ENCODE data around the gene PTGDR. TPM values are rescaled to one million over a fixed set of nuclear protein-coding genes. Genes with fewer than 3 reads are reported as not detected.

PTGDR gene, protein sequence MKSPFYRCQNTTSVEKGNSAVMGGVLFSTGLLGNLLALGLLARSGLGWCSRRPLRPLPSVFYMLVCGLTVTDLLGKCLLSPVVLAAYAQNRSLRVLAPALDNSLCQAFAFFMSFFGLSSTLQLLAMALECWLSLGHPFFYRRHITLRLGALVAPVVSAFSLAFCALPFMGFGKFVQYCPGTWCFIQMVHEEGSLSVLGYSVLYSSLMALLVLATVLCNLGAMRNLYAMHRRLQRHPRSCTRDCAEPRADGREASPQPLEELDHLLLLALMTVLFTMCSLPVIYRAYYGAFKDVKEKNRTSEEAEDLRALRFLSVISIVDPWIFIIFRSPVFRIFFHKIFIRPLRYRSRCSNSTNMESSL
- total RNA-seq: under 1 TPM in 3 of 4 donors, not detected in 1; 0.28 to 0.71 (median 0.66) TPM
- polyA plus RNA-seq: 1 to 10 TPM; 1.2 to 8.2 (median 3.0) TPM

DNA sequence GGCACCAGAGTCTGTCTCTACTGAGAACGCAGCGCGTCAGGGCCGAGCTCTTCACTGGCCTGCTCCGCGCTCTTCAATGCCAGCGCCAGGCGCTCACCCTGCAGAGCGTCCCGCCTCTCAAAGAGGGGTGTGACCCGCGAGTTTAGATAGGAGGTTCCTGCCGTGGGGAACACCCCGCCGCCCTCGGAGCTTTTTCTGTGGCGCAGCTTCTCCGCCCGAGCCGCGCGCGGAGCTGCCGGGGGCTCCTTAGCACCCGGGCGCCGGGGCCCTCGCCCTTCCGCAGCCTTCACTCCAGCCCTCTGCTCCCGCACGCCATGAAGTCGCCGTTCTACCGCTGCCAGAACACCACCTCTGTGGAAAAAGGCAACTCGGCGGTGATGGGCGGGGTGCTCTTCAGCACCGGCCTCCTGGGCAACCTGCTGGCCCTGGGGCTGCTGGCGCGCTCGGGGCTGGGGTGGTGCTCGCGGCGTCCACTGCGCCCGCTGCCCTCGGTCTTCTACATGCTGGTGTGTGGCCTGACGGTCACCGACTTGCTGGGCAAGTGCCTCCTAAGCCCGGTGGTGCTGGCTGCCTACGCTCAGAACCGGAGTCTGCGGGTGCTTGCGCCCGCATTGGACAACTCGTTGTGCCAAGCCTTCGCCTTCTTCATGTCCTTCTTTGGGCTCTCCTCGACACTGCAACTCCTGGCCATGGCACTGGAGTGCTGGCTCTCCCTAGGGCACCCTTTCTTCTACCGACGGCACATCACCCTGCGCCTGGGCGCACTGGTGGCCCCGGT lies at the start of gene PTGDR:
PTGDR (plus strand) TSS at position 198 of the 778 bp plus-strand sequence; CDS start at position 315, 117 bp downstream.
- intact Hi-C loops (cut with DNase I): no loop called here
- DNase-seq: no peak

DNA sequence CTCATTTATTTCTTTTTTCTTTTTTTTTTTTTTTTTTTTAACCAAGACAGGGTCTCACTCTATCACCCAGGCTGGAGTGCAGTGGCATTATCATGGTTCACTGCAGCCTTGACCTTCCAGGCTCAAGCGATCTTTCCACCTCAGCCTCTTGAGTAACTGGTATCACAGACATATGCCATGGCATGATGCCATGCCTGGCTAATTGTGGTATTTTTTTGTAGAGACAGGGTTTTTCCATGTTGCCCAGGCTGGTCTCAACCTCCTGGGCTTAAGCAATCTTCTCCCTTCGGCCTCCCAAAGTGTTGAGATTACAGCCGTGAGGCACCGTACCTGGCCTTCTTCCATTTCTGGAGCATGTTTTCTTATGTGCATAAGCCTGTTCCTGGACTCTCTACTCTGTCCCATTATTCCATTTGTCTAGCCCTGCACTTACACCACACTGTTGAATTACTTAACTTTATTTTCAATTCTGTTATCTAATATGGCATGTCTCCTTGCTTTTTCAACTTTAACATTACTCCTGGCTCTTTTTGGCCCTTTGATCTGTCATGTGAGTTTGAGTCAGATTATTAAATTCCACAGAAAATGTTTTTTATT lies 47.9 kb upstream of the PTGDR start:
- TF ChIP-seq POLR2AphosphoS5 (IDR thresholded peaks at IDR 0.05): no peak
- no peaks in the 10 kb centered on the region for H3K36me3 ChIP-seq
- WGBS, 2 donors: 93 to 96% methylated on average over 4 of the region's 4 CpGs
- intact Hi-C loops (cut with DNase I): no loop called here
- H3K4me1 ChIP-seq: no peaks in the 10 kb centered on the region
- no peaks in the 10 kb centered on the region for H3K27me3 ChIP-seq
- DNase-seq: no peak
- H3K27ac ChIP-seq: no peak overlapping the region
- H3K4me3 ChIP-seq: no peak overlapping the region
- no peaks in the 10 kb centered on the region for H3K9me3 ChIP-seq

More for the DNA sequence above, at the start of gene PTGDR:
- Histone ChIP-seq H3K4me3 (peak within 1 kb of the TSS; percentile 16 to 43 (median 34)), H3K36me3 (no peaks in the 10 kb centered on the region), H3K4me1 (peaks cover 0 to 24% (median 18%) of the 10 kb centered on the region in 4 donors), H3K27ac (peak within 1 kb of the TSS in 2 of 4 donors; percentile 5 to 20), H3K9me3 (no peaks in the 10 kb centered on the region), H3K27me3 (peaks cover 8 to 33% (median 22%) of the 10 kb centered on the region in 3 donors)
- 1 to 2% methylated on average over 63 of the region's 63 CpGs for WGBS, 2 donors
- TF ChIP-seq CTCF (IDR thresholded peaks at IDR 0.05): no peak
- TF ChIP-seq POLR2AphosphoS5 (IDR thresholded peaks at IDR 0.05): no peak
- TF ChIP-seq POLR2A (IDR thresholded peaks at IDR 0.05): no peak
- no peak for TF ChIP-seq EP300 (IDR thresholded peaks at IDR 0.05)

GRCh38 chr14:52220924-52221811 lies 46.3 kb upstream of the PTGDR start:
- Histone ChIP-seq H3K4me1 (no peaks in the 10 kb centered on the region), H3K27me3 (no peaks in the 10 kb centered on the region), H3K9me3 (no peaks in the 10 kb centered on the region), H3K4me3 (peak overlapping the region in 3 of 4 donors; percentile 3 to 15 (median 15)), H3K27ac (no peak overlapping the region), H3K36me3 (no peaks in the 10 kb centered on the region)
- no peak for TF ChIP-seq EP300 (IDR thresholded peaks at IDR 0.05)
- 31 to 49% methylated on average over 7 of the region's 7 CpGs for WGBS, 2 donors
- intact Hi-C loops (cut with DNase I): no loop called here
- DNase-seq: no peak

DNA sequence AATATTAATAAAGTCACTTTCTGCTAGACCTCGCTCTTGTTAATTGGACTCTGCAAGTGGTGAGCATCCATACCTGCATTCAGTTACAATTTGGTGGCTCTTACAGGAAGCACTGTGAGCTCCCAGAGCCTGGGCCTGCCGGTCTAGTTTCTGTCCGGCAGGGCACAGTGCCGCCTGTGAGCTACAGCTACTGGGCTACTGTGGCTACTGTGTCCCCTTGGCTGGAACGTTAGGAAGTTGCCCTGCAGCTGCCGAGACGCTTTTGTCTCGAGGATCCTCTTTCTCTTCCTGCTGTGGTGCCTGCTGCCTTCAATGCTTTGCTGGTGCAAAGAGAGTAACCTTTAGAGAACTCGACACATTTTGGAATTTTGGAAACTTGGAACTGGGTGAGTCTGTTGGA lies 44.6 kb upstream of the PTGDR start:
- H3K4me1 ChIP-seq: no peaks in the 10 kb centered on the region
- H3K36me3 ChIP-seq: no peaks in the 10 kb centered on the region
- TF ChIP-seq POLR2AphosphoS5 (IDR thresholded peaks at IDR 0.05) (no peak), POLR2A (IDR thresholded peaks at IDR 0.05) (no peak), EP300 (IDR thresholded peaks at IDR 0.05) (no peak), CTCF (IDR thresholded peaks at IDR 0.05) (no peak)
- DNase-seq: no peak
- WGBS, 2 donors: 78 to 89% methylated on average over 9 of the region's 9 CpGs
- no peaks in the 10 kb centered on the region for H3K27me3 ChIP-seq
- no peak overlapping the region for H3K4me3 ChIP-seq
- H3K27ac ChIP-seq: no peak overlapping the region
- no peaks in the 10 kb centered on the region for H3K9me3 ChIP-seq
- intact Hi-C loops (cut with DNase I): no loop called here

DNA sequence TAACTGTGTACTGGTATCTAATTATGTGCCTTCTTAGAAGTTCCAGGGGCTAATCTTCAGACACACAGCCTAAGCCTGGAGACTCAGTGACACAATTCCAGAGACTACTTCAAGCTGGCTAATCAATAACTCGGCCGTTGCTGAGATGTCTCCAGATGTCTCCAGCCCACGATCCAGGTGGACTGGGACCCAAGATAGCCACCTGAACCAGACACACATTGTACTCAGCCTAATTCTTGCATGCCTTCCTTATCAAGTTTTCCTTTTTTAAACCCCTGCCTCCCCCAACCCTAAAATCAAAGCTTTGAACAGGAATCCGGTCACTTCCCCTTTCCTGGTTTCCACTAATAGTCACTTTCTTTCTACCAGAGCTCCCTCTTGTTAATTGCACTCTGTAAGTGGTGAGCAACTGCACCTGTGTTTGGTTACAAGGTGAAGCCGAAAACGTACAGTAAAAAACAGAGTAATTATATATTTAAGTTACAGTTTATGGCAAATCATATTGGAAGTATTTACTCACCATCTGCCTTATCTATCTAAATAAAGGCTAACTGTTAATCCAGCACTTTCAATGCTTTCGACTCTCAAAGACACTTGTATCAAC lies 39.8 kb upstream of the PTGDR start:
- Histone ChIP-seq H3K4me1 (no peaks in the 10 kb centered on the region), H3K27me3 (no peaks in the 10 kb centered on the region), H3K27ac (no peak overlapping the region), H3K4me3 (no peak overlapping the region), H3K36me3 (no peaks in the 10 kb centered on the region), H3K9me3 (no peaks in the 10 kb centered on the region)
- DNase-seq: no peak
- WGBS, 2 donors: 14 to 47% methylated on average over 7 of the region's 7 CpGs
- TF ChIP-seq POLR2A (IDR thresholded peaks at IDR 0.05) (no peak), CTCF (IDR thresholded peaks at IDR 0.05) (no peak), POLR2AphosphoS5 (IDR thresholded peaks at IDR 0.05) (no peak), EP300 (IDR thresholded peaks at IDR 0.05) (no peak)
- intact Hi-C loops (cut with DNase I): no loop called here

Measured in sigmoid colon (tissue), 7 donors.